SK-N-SH (cell line): Measurements from ENCODE around the gene FIZ1. TPM values are rescaled to one million over a fixed set of nuclear protein-coding genes. Genes with fewer than 3 reads are reported as not detected.
A peak's percentile ranks its signal among the peaks of the same experiment; 100 is the strongest.

Experiments
- CTCF ChIA-PET: fragments of 300-600, 350-600 bp; formaldehyde crosslinking; extraction: SDS; loops from one replicate; lab custom pipeline; 2021; lab: Yijun Ruan, JAX
- POLR2A ChIA-PET: fragments of 350-600 bp; sonication (Branson Sonifier 250); formaldehyde crosslinking; extraction: SDS; loops from one replicate; lab custom pipeline; 2020; ENCODE audit warnings: antibody characterized with exemption, inconsistent platforms; lab: Yijun Ruan, JAX
- DNase-seq: peaks from one replicate; pipeline ENCODE4 v3.0.0; 2012
- H2AFZ ChIP-seq: fragments of 200-600 bp; sonication (generic); 2 replicates; pipeline ENCODE4 v1.8.1; 2016; ENCODE audit warnings: antibody characterized with exemption, mild to moderate bottlenecking, low read depth
- H3F3A ChIP-seq: fragments of 200-600 bp; sonication (generic); replicated peaks from 2 replicates; pipeline ENCODE3; 2016; ENCODE audit warnings: antibody characterized with exemption, mild to moderate bottlenecking; ENCODE audit not compliant: insufficient read depth
- H3K27ac ChIP-seq, 2 experiments: fragments of 200-500 bp in 1 of 2; fragments of 200-600 bp in 1 of 2; sonication (Bioruptor generic) in 1 of 2; sonication (generic), shearing (Covaris generic) in 1 of 2; 2 replicates each; pipeline versions ENCODE4 v1.5.1 to v1.6.1; 2014 to 2016; ENCODE audit warnings: low read depth in 2 of 2, inconsistent platforms in 1 of 2, low read length in 1 of 2, mild to moderate bottlenecking in 1 of 2, mixed read lengths in 1 of 2
- H3K27me3 ChIP-seq: fragments of 200-600 bp; sonication (generic), shearing (Covaris generic); 2 replicates; pipeline ENCODE4 v1.6.1; 2016; ENCODE audit warnings: mixed run types; ENCODE audit not compliant: insufficient read depth
- H3K36me3 ChIP-seq, 2 experiments: fragments of 200-500 bp in 1 of 2; fragments of 200-600 bp in 1 of 2; sonication (Bioruptor generic) in 1 of 2; sonication (generic) in 1 of 2; replicated peaks in 1 of 2; 2 replicates each; pipeline versions ENCODE3 to v1.5.1; 2014 to 2016; ENCODE audit warnings: low read length in 1 of 2, mild to moderate bottlenecking in 1 of 2; ENCODE audit not compliant: insufficient read depth in 2 of 2, control insufficient read depth in 1 of 2
- H3K4me1 ChIP-seq, 2 experiments: fragments of 200-500 bp in 1 of 2; fragments of 200-600 bp in 1 of 2; sonication (Bioruptor generic) in 1 of 2; sonication (generic), shearing (Covaris generic) in 1 of 2; 2 replicates each; pipeline versions ENCODE4 v1.5.1 to v1.6.1; 2014 to 2016; ENCODE audit warnings: low read depth in 1 of 2, low read length in 1 of 2, mixed run types in 1 of 2; ENCODE audit not compliant: insufficient read depth in 2 of 2, control insufficient read depth in 1 of 2
- H3K4me2 ChIP-seq: fragments of 200-600 bp; sonication (generic), shearing (Covaris generic); 2 replicates; pipeline ENCODE4 v1.6.1; 2017; ENCODE audit warnings: mixed run types
- H3K4me3 ChIP-seq, 2 experiments: fragments of 200-500 bp in 1 of 2; fragments of 200-600 bp in 1 of 2; sonication (Bioruptor generic) in 1 of 2; sonication (generic), shearing (Covaris generic) in 1 of 2; 2 replicates each; pipeline versions ENCODE4 v1.5.1 to v1.8.1; 2014 to 2016; ENCODE audit warnings: low read depth in 2 of 2, inconsistent platforms in 1 of 2, low read length in 1 of 2, mild to moderate bottlenecking in 1 of 2, mixed read lengths in 1 of 2, moderate library complexity in 1 of 2
- H3K79me2 ChIP-seq: fragments of 200-600 bp; sonication (generic); 2 replicates; pipeline ENCODE4 v1.8.1; 2017; ENCODE audit warnings: mild to moderate bottlenecking; ENCODE audit not compliant: insufficient read depth
- H3K9ac ChIP-seq: fragments of 200-600 bp; sonication (generic); 2 replicates; pipeline ENCODE4 v1.6.1; 2017; ENCODE audit warnings: mixed run types
- H3K9me2 ChIP-seq: fragments of 200-600 bp; sonication (generic); 2 replicates; pipeline ENCODE4 v1.6.1; 2017; ENCODE audit warnings: mixed run types
- H3K9me3 ChIP-seq: fragments of 200-600 bp; sonication (generic); 2 replicates; pipeline ENCODE4 v1.6.1; 2017; ENCODE audit warnings: mixed run types, mild to moderate bottlenecking, moderate library complexity
- H4K20me1 ChIP-seq: fragments of 200-600 bp; sonication (generic); 2 replicates; pipeline ENCODE4 v1.6.1; 2017; ENCODE audit warnings: mild to moderate bottlenecking, mixed run types; ENCODE audit not compliant: insufficient read depth
- CHD2 ChIP-seq: fragments of 150-350 bp; IDR thresholded peaks from 2 replicates; pipeline ENCODE4 v1.6.1; 2018; ENCODE audit warnings: low read length; ENCODE audit not compliant: partially characterized antibody
- EP300 ChIP-seq, 2 experiments: IDR thresholded peaks; 2 replicates each; pipeline versions ENCODE4 v1.4.0 to v1.6.1; 2012; ENCODE audit warnings: borderline replicate concordance in 1 of 2, low read depth in 1 of 2, low read length in 1 of 2
- FOXJ3 ChIP-seq: sonication (generic); formaldehyde crosslinking; IDR thresholded peaks from 2 replicates; pipeline ENCODE4 v1.5.1; 2020; ENCODE audit warnings: mild to moderate bottlenecking, missing genetic modification reagents
- JUND ChIP-seq: IDR thresholded peaks from 2 replicates; pipeline ENCODE4 v1.4.0; 2012
- NFIC ChIP-seq: IDR thresholded peaks from 2 replicates; pipeline ENCODE4 v1.4.0; 2012; ENCODE audit warnings: borderline replicate concordance
- NRF1 ChIP-seq: IDR thresholded peaks from 2 replicates; pipeline ENCODE4 v1.6.1; 2012; ENCODE audit warnings: low read depth, mild to moderate bottlenecking, low read length
- POLR2AphosphoS5 ChIP-seq: IDR thresholded peaks from 2 replicates; pipeline ENCODE4 v1.6.1; 2012; ENCODE audit warnings: low read depth, low read length
- RAD21 ChIP-seq: IDR thresholded peaks from 2 replicates; pipeline ENCODE4 v1.6.1; 2012; ENCODE audit warnings: mild to moderate bottlenecking, low read length
- REST ChIP-seq: IDR thresholded peaks from 2 replicates; pipeline ENCODE4 v1.6.1; 2012; ENCODE audit warnings: mild to moderate bottlenecking, low read depth, low read length, moderate library complexity
- RFX5 ChIP-seq: IDR thresholded peaks from 2 replicates; pipeline ENCODE4 v1.6.1; 2012; ENCODE audit warnings: mild to moderate bottlenecking, improper control_type of control experiment, low read length
- SIN3A ChIP-seq: IDR thresholded peaks from 2 replicates; pipeline ENCODE4 v1.6.1; 2012; ENCODE audit warnings: low read depth, mild to moderate bottlenecking, low read length, moderate library complexity, borderline replicate concordance
- SMC3 ChIP-seq: IDR thresholded peaks from 2 replicates; pipeline ENCODE4 v1.6.1; 2012; ENCODE audit warnings: low read depth, low read length, improper control_type of control experiment
- TEAD4 ChIP-seq: IDR thresholded peaks from 2 replicates; pipeline ENCODE4 v1.4.0; 2012; ENCODE audit warnings: mild to moderate bottlenecking, borderline replicate concordance; ENCODE audit not compliant: insufficient read depth
- USF2 ChIP-seq: fragments of 150-350 bp; IDR thresholded peaks from 2 replicates; pipeline ENCODE4 v1.6.1; 2017; ENCODE audit warnings: antibody characterized with exemption, low read length, low read depth, borderline replicate concordance
- WGBS: methylation state at CpG from one replicate; pipeline ENCODE4 v1.1.6; 2017; ENCODE audit warnings: low lambda C conversion rate; 5-methylcytosine and 5-hydroxymethylcytosine counted together
- polyA plus RNA-seq, 3 experiments: library from polyadenylated mRNA; depleted of rRNA; stranded (reverse); fragments of >200 nt; gene quantifications; 2 replicates each; pipeline ENCODE4 v1.2.3, GENCODE V29; 2012

Gene FIZ1
- polyA plus RNA-seq, 1 of the 3 experiments (the other 2 are of a cell fraction), result 5.7 TPM

- TF ChIP-seq REST, result no peak
- TF ChIP-seq SIN3A, result no peak
- no peak for TF ChIP-seq SMC3
- no peak for TF ChIP-seq CHD2
- TF ChIP-seq EP300 (IDR thresholded peaks at IDR 0.05; ENCODE audit: borderline replicate concordance in 1 of 2, low read depth in 1 of 2, low read length in 1 of 2), result no peak
- no peak for TF ChIP-seq JUND
- TF ChIP-seq RAD21, result no peak
- TF ChIP-seq NRF1, result no peak
Observed at GRCh38 chr19:55616395-55616875, 17.1 kb upstream of the FIZ1 start (continued).

- Histone ChIP-seq H3K79me2 (peaks cover 24% of the 10 kb centered on the region; the same call in 1 of the 2 replicates), H3K9me3 (no peaks in the 10 kb centered on the region), H3F3A (peaks cover 12% of the 10 kb centered on the region), H4K20me1 (peaks cover 19% of the 10 kb centered on the region), H3K4me1 (no peaks in the 10 kb centered on the region; a peak in 1 of 4 replicates), H3K4me3 (no peak overlapping the region), H3K9ac (no peak overlapping the region), H3K4me2 (no peak overlapping the region), H3K36me3 (peaks cover 0 to 32% of the 10 kb centered on the region in 2 experiments), H2AFZ (no peak overlapping the region), H3K9me2 (no peaks in the 10 kb centered on the region), H3K27me3 (no peaks in the 10 kb centered on the region), H3K27ac (no peak overlapping the region)
- TF ChIP-seq SMC3, result no peak
- TF ChIP-seq POLR2AphosphoS5, result no peak
- no peak for TF ChIP-seq NFIC
- no peak for TF ChIP-seq RFX5
- TF ChIP-seq TEAD4, result no peak
- TF ChIP-seq NRF1, result no peak
- no peak for TF ChIP-seq FOXJ3 (CRISPR knock-in tag)
- TF ChIP-seq USF2, result no peak
- CTCF ChIA-PET, result interaction anchor here (1.3 to 6.7 kb wide), 2 partner anchors 16 to 17 kb away, joined by 4 to 40 read pairs; no protein-coding TSS in a partner anchor
- POLR2A ChIA-PET, result no interaction called here
- DNase-seq, result peak; percentile 20
- 99% methylated on average over 33 of the region's 88 CpGs for WGBS
Observed at GRCh38 chr19:55615543-55616394, 16.5 kb upstream of the FIZ1 start.
